NCI-H1417 treated with DMSO at 0.1 percent for 48 hours (cell line): Measurements from ENCODE around the gene DCDC2C.

Experiments used
- DNase-seq: peaks from one replicate; lab custom pipeline; 2025; lab: John Stamatoyannopoulos, UW

Gene DCDC2C

DNA sequence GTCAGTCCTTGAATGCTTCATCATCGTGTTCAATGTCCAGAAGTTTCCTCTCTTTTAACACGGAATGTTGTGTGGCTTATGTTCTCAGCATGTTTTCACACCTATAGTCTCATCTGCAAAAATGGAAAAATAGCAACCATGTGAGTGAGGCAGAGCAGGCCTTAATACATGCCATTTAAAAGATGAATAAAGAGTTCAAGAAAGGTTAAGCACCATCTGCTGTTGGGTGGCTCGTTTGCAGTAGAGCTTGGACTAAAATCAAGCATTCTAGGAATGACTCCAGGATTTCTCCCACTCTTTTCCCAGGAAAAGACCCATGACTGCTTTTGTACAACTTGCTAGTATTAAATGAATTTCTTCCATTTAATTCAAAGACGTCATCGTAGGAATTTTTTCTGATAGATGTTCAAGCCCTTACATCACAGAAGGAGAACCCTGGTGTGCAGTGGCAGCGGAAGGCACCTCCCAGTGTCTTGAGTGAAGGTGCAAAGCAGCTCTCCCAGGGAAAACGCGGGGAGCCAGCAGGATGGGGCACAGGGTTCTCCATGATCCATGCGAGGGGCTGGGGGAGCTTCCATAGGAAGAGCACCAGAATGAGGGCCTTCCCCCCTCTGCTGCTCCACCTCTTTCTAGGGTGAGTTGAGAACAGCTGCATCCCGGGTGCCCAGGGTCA lies 9.6 kb downstream of the DCDC2C start:
- DNase-seq = no peak

DNA sequence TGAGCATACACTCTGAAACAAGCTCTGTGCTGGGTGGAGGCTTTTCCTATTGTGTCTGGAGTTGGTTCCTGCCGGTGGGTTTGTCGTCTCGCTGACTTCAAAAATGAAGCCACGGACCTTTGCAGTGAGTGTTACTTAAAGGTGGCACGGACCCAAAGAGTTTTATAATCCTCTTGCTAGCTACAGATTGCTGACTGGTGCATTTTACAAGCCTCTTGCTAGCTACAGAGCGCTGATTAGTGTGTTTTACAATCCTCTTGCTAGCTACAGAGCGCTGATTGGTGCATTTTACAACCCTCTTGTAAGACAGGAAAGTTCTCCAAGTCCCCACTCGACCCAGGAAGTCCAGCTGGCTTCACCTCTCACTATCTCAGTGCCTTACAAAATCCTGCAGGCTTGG lies 15.3 kb downstream of the DCDC2C start:
- no peak for DNase-seq

GRCh38 chr2:3725002-3725401 lies 21.6 kb downstream of the DCDC2C start:
- no peak for DNase-seq

DNA sequence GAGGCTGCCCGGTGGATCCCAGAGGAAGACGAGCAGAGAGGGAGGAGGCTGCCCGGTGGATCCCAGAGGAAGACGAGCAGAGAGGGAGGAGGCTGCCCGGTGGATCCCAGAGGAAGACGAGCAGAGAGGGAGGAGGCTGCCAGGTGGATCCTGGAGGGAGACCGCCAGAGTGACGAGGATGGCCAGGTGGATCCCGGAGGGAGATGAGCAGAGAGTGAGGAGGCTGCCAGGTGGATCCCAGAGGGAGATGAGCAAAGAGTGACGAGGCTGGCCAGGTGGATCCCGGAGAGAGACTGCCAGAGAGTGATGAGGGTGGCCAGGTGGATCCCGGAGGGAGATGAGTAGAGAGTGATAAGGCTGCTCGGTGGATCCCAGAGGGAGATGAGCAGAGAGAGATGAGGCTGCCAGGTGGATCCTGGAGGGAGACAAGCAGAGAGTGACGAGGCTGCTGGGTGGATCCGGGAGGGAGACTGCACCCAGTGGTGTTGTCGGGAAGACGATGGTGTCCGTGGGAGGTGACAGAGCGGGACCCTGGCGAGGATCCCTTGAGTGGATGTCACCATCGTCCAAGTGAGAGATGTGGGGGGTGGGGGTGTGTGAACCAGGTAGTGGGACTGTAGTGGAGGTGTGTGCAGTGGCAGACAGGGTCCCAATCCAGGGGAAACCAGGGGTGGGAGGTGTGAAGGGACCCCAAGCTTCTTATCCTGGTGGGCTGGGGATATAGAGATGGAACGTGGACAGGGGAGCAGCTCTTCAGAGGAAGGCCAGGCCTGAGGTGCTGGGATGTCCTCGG lies 22.3 kb downstream of the DCDC2C start:
- DNase-seq = no peak

DNA sequence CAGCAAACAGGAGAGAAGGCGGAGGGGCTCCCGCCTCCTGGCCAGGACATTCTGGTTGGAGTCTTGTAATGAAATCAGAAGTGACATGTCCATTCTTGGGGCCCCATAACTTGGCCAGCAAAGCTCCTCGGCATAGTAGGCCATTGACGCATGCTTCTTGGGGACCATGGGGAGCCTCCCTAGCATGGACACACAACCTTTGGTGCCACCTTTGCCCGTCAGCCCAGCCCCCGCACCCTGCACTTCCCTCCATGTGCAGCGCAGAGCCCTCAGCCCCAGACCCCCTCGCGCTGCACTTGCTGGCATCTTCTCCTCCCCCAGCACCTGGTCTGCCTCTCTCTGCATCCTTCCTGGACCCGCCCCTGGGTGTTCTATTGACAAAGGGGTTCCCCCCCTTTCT lies 23.1 kb downstream of the DCDC2C start:
- no peak for DNase-seq

- DNase-seq = no peak
Measured at GRCh38 chr2:3727397-3728045, 24.1 kb downstream of the DCDC2C start.

GRCh38 chr2:3728104-3729054 lies 25.0 kb downstream of the DCDC2C start:
- peak; percentile 47 for DNase-seq

DNA sequence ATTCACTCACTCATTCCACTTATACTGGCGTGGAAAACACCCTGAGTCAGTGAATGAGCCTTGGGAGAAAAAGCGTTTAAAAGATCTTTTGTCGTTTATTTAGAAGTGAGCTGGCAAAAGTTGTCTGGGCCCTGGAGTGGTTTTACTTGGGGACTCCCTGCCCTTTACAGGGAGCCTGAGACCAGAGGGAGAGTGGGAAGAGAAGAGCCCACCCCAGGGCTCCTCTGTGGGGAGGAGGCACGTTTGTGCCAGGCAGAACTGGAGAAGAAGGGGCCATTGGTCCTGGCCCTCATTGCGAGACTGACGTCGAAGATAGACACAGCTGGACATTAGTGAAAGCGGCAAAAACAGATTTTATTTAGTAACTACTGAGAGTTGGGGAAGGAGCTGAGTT lies 25.7 kb downstream of the DCDC2C start:
- DNase-seq = no peak

- no peak for DNase-seq
Measured at GRCh38 chr2:3729786-3730185, 26.4 kb downstream of the DCDC2C start.

GRCh38 chr2:3730646-3731045 lies 27.3 kb downstream of the DCDC2C start:
- no peak for DNase-seq

- DNase-seq = no peak
Measured at GRCh38 chr2:3731829-3732228, 28.5 kb downstream of the DCDC2C start.

- no peak for DNase-seq
Measured at GRCh38 chr2:3736112-3736511, 32.7 kb downstream of the DCDC2C start.

GRCh38 chr2:3737128-3737527 lies 33.8 kb downstream of the DCDC2C start:
- DNase-seq = no peak

DNA sequence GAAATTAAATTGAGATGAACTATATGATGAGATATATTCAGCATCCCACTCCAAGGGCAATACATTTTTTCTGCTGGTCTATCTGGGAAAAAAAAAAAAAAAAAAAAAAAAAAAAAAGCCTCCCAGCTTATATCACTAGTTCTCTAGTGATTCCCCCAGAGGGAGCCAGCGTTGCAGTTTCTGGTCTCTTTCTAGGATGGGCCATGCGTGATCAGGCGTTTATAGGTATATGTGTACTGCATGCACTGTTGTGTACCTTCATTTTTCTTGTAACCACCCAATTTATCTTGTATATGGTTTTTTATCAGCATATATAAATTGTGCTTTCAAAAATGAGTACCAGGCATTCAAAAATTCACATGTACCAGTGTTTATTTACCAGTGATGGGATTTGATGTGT lies 35.1 kb downstream of the DCDC2C start:
- DNase-seq = no peak

GRCh38 chr2:3739313-3739712 lies 35.9 kb downstream of the DCDC2C start:
- DNase-seq = no peak

DNA sequence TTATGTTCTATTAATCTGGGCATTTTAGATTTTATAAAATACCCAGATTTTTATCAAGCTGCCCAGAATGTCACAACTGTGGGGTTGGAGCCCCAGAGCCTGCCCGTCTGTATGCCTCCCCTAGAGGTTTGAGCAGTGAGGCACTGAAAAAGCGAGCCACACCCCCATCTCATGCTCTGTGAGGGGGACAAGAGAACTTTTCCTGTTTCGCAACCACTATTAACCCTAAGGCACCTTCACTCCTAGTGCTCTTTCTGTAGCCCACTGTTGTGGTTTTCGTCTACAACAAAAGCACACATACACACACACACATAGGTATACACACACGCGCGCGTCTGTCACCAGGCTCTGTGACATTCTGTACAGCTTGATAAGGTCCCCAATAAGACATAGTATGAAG lies 38.0 kb downstream of the DCDC2C start:
- no peak for DNase-seq

GRCh38 chr2:3741867-3742602 lies 38.7 kb downstream of the DCDC2C start:
- no peak for DNase-seq

DNA sequence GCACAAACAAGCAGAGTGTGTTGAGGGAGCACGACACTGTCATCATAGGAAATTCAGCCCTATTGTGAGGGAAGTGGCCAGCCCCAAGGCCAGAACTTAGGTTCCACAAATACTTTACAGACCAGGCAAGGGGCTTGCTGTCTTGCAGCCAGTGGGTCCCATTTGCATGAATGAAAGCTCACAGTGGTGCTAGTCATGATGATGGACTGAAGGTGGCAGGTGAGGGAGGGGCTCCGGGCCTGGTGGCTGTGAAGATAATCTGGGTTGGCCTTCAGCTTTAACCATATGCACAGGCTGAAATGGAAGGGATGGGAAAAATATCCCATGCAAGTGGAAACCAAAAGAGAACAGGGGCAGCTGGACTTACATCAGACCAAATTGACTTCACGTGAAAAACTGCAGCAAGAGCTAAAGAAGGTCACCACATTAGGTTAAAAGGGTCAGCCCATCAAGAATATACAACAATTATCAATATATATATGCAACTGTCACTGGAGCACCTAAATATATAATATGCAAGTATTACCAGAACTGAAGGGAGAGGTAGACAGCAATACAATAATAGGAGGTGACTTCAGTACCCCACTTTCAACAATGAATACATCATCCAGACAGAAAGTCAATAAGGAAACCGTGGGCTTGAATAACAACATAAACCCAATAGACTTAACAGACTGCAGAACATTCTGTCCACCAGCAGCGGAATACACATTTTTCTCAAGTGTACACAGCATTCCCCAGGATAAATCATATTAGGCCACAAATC lies 39.6 kb downstream of the DCDC2C start:
- no peak for DNase-seq

DNA sequence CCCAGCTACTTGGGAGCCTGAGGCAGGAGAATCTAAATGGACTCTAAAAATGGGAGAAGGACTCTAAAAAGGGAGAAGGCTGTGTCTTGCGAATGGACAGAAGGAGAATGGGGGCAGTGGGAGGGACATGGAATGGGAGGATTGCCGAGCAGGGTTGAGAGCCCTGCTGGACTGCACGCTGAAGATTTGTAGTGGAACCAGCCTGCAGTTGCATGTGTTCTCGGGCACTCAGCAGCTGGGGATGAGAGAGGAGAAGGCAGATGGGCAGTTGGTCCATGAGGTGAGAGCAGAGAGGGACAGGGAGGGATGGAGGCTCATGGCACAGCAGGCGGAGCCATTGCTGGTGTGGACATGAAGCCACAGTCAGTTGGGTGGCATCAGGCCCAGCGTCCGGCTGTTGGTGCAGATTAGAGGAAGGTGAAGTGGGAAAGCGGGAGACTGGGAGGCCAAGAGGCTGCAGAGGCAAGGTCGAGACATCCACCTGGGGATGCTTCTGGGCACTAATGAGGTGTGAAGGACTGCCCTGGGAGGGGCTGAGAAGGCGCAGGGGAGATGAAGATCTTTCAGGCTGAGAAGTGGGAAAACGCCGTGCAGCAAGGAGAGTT lies 40.7 kb downstream of the DCDC2C start:
- DNase-seq = no peak

GRCh38 chr2:3745920-3746319 lies 42.5 kb downstream of the DCDC2C start:
- DNase-seq = no peak
